SU-DHL-6 (cell line): Measurements from ENCODE around the gene NOL7.

Source experiments
- CTCF ChIP-seq: fragments of 200-600 bp; sonication (generic); IDR thresholded peaks from one replicate; pipeline ENCODE4 v1.5.1; 2017; ENCODE audit warnings: antibody characterized with exemption, mild to moderate bottlenecking, low read length, moderate library complexity; ENCODE audit not compliant: insufficient read depth, poor library complexity, severe bottlenecking
- EZH2phosphoT487 ChIP-seq: fragments of 200-600 bp; sonication (generic), shearing (Covaris generic); conservative IDR thresholded peaks from 2 replicates; pipeline ENCODE4 v1.6.1; 2018; ENCODE audit warnings: mild to moderate bottlenecking, antibody characterized with exemption, low read length, moderate library complexity, mixed read lengths

DNA sequence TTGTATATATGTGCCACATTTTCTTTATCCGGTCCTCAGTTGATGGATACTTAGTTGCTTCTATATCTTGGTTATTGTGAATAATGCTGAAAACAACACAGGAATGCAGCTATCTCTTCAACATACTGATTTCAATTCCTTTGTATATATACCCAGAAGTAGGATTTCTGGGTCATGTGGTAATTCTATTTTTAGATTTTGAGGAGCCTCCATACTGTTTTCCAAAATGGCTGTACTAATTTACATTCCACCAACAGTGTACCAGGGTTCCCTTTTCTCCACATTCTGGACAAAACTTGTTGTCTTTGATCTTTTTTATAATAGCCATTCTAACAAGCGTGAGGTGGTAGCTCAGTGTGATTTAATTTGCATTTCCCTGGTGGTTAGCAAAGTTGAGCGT is 39.1 kb upstream of the NOL7 start:
- no peak for TF ChIP-seq CTCF
- no peak for TF ChIP-seq EZH2phosphoT487
